Ectodermal cell (in vitro differentiated cells): ENCODE results near the gene RNF175.

Experiments used
- H3K27ac ChIP-seq: 2 replicates; pipeline ENCODE4 v1.7.0; 2013; ENCODE audit warnings: mild to moderate bottlenecking, low read depth, low read length; ENCODE audit not compliant: insufficient read depth, poor library complexity, severe bottlenecking
- H3K27me3 ChIP-seq: 2 replicates; pipeline ENCODE4 v1.7.0; 2013; ENCODE audit warnings: mild to moderate bottlenecking, low read length; ENCODE audit not compliant: insufficient read depth, control insufficient read depth, poor library complexity, severe bottlenecking
- H3K36me3 ChIP-seq: one replicate; pipeline ENCODE4 v1.7.0; 2013; ENCODE audit warnings: low read length; ENCODE audit not compliant: control insufficient read depth, insufficient read depth
- H3K4me1 ChIP-seq: one replicate; pipeline ENCODE4 v1.7.0; 2013; ENCODE audit warnings: low read length; ENCODE audit not compliant: control insufficient read depth, insufficient read depth
- H3K4me3 ChIP-seq: 2 replicates; pipeline ENCODE4 v1.7.0; 2013; ENCODE audit warnings: low read depth, low read length, control low read depth; ENCODE audit not compliant: insufficient read depth
- H3K9me3 ChIP-seq: 2 replicates; pipeline ENCODE4 v1.7.0; 2013; ENCODE audit warnings: mild to moderate bottlenecking, low read length, moderate library complexity; ENCODE audit not compliant: control insufficient read depth
- WGBS, 2 experiments: methylation state at CpG; one replicate each; pipeline ENCODE4 v1.1.7; 2013; ENCODE audit warnings: missing lambda C conversion rate in 2 of 2; 5-methylcytosine and 5-hydroxymethylcytosine counted together

RNF175 gene

GRCh38 chr4:153784166-153784699, 24.4 kb upstream of the RNF175 start:
- Histone ChIP-seq H3K4me3 (no peak overlapping the region), H3K9me3 (no peaks in the 10 kb centered on the region), H3K27ac (no peak overlapping the region), H3K27me3 (no peaks in the 10 kb centered on the region), H3K36me3 (peaks cover 20% of the 10 kb centered on the region), H3K4me1 (peaks cover 34% of the 10 kb centered on the region)
- 87 to 91% methylated on average over 3 of the region's 3 CpGs for WGBS, 2 experiments

DNA sequence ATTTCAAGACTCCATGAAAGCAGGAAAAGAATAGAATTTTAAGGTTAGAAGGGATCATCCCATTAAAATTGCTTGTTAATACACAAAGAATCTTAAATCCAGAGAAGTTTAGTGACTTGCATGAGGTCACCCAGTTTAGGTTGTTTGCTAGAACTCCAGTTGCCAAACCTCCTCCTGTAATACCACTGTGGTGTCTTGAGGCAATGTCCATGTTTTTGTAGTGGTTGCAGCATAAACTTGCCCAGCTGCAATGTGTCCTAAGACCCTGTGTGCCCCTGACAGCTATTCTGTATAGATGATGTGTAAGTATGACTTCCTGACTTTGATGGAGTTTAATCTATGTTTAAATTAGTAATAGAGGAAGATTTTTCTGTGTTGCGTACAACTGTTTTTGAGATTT, 22.8 kb upstream of the RNF175 start:
- Histone ChIP-seq H3K27me3 (no peaks in the 10 kb centered on the region), H3K4me3 (no peak overlapping the region), H3K27ac (peak overlapping the region; percentile 11), H3K36me3 (peaks cover 20% of the 10 kb centered on the region), H3K4me1 (peaks cover 34% of the 10 kb centered on the region), H3K9me3 (no peaks in the 10 kb centered on the region)
- 96 to 100% methylated on average over 1 of the region's 1 CpG for WGBS, 2 experiments

DNA sequence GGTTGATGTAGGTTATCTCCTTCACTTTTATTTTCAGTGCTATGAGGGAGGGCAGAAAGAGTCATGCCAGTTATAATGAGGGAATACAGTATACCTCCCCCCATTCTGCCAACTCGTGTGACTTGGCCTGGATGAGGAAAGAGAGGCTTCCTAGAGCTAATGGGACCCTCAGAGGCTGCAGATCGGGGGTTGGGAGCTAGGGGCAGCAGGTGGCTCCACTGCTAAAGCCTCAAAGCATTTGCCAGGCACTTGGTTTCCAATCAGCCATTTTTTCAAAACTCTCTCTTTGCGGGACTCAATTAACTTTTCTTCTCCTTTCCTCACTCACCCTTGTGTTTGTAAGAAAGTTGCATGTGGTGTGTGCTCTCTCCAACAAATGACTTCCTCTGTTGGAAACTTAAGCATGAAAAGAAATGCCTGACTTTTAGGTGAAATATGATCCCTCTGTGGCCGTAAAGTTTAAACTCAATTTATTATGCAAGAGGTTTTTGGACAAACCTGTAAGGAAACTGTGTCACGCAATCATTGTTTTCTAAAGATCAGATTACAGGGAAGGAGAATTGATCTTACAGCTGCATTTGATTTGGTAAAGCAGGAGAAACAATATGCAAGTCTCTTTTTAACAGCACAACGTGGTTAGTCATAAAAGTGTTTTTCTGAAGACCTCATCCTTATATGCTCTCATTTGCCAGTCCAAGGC, 22.0 kb upstream of the RNF175 start:
- H3K27ac ChIP-seq = peak overlapping the region; percentile 11
- no peaks in the 10 kb centered on the region for H3K27me3 ChIP-seq
- peaks cover 34% of the 10 kb centered on the region for H3K4me1 ChIP-seq
- H3K4me3 ChIP-seq = no peak overlapping the region
- 57% methylated on average over 6 of the region's 6 CpGs for WGBS, 2 experiments
- no peaks in the 10 kb centered on the region for H3K9me3 ChIP-seq
- peaks cover 20% of the 10 kb centered on the region for H3K36me3 ChIP-seq

DNA sequence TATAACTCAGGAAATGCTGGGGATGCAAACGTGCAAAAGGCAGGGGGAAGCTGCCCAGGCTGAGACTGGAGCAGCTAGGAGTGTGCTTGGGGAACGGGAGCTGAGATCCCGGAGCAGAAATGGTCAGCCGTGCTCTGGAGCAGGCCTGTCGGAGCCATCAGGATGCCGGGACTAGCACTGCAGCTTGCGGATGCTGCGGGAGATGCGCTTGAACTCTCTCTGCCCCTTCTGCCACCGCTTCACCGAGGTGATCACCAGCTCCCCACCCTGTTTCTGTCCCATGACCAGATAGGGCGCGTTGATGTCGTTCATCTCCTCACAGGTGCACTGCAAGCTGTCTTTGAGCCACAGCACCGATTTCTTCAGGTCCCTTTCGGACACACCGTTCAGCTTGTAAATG, 21.5 kb upstream of the RNF175 start:
- H3K4me1 ChIP-seq = peaks cover 34% of the 10 kb centered on the region
- no peak overlapping the region for H3K4me3 ChIP-seq
- no peaks in the 10 kb centered on the region for H3K9me3 ChIP-seq
- H3K27ac ChIP-seq = no peak overlapping the region
- no peaks in the 10 kb centered on the region for H3K27me3 ChIP-seq
- peaks cover 20% of the 10 kb centered on the region for H3K36me3 ChIP-seq
- WGBS, 2 experiments = 91 to 93% methylated on average over 17 of the region's 17 CpGs

DNA sequence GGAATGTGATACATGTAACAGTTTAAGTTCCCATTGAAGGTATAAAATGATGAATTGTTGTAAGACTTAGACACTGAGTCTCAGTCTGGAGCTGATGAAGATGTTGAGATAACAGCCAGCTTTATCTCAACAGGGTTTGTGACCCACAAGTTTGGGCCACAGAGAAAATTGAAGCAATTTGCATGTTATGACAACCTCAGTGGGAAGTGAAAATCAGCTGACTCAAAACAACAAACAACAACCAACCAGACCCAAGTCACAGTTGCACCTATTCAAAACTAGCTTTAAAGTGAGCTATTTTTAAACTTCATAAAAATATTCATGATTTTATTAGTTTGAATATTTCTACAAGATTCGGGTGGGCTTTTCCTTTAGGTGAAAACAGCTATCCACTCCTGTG, 21.1 kb upstream of the RNF175 start:
- WGBS, 2 experiments = 97 to 100% methylated on average over 1 of the region's 1 CpG

GRCh38 chr4:153780221-153780620, 20.4 kb upstream of the RNF175 start:
- H3K27ac ChIP-seq = no peak overlapping the region
- peaks cover 20% of the 10 kb centered on the region for H3K36me3 ChIP-seq
- H3K4me3 ChIP-seq = no peak overlapping the region
- H3K27me3 ChIP-seq = no peaks in the 10 kb centered on the region
- whole genome bisulfite sequencing, 2 experiments = 80 to 94% methylated on average over 2 of the region's 2 CpGs
- no peaks in the 10 kb centered on the region for H3K9me3 ChIP-seq
- H3K4me1 ChIP-seq = peaks cover 31% of the 10 kb centered on the region

More for the DNA sequence above, 21.1 kb upstream of the RNF175 start:
- Histone ChIP-seq H3K9me3 (no peaks in the 10 kb centered on the region), H3K27ac (no peak overlapping the region), H3K36me3 (peaks cover 20% of the 10 kb centered on the region), H3K4me1 (peaks cover 34% of the 10 kb centered on the region), H3K4me3 (no peak overlapping the region), H3K27me3 (no peaks in the 10 kb centered on the region)

- H3K4me3 ChIP-seq = no peak overlapping the region
- WGBS, 2 experiments = 90 to 93% methylated on average over 1 of the region's 1 CpG
- H3K27ac ChIP-seq = no peak overlapping the region
- H3K4me1 ChIP-seq = peaks cover 15% of the 10 kb centered on the region
- H3K36me3 ChIP-seq = peaks cover 11% of the 10 kb centered on the region
- no peaks in the 10 kb centered on the region for H3K9me3 ChIP-seq
- H3K27me3 ChIP-seq = no peaks in the 10 kb centered on the region
Measured at GRCh38 chr4:153778383-153778782, 18.6 kb upstream of the RNF175 start.

DNA sequence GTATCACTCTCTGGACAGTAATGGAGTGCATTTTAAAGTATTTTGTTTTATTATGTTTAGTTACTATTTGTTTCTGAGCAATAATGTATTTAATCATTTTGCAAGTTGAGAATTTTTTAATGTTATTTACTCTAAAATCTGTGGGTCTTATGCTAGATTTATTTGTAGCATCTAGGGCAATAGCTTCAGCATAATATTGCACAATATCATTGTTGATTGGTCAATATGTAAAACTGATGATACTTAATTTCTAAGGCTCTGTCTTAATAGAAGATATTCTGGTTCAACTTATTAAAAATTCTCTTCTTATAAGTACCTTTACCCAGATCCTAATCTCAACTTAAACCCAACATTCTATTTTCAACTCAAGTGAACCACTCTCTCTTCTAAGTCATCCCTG, 17.6 kb upstream of the RNF175 start:
- no peaks in the 10 kb centered on the region for H3K9me3 ChIP-seq
- no peak overlapping the region for H3K27ac ChIP-seq
- H3K27me3 ChIP-seq = no peaks in the 10 kb centered on the region
- peaks cover 6% of the 10 kb centered on the region for H3K4me1 ChIP-seq
- H3K4me3 ChIP-seq = no peak overlapping the region
- H3K36me3 ChIP-seq = peaks cover 8% of the 10 kb centered on the region

- no peaks in the 10 kb centered on the region for H3K4me1 ChIP-seq
- H3K36me3 ChIP-seq = peaks cover 7% of the 10 kb centered on the region
- no peak overlapping the region for H3K4me3 ChIP-seq
- H3K27me3 ChIP-seq = no peaks in the 10 kb centered on the region
- H3K9me3 ChIP-seq = no peaks in the 10 kb centered on the region
- no peak overlapping the region for H3K27ac ChIP-seq
- 83 to 92% methylated on average over 3 of the region's 3 CpGs for WGBS, 2 experiments
Measured at GRCh38 chr4:153776601-153777000, 16.8 kb upstream of the RNF175 start.

GRCh38 chr4:153773236-153773690, 13.4 kb upstream of the RNF175 start:
- Histone ChIP-seq H3K27me3 (no peaks in the 10 kb centered on the region), H3K4me3 (no peak overlapping the region), H3K27ac (no peak overlapping the region), H3K9me3 (no peaks in the 10 kb centered on the region), H3K36me3 (no peaks in the 10 kb centered on the region), H3K4me1 (no peaks in the 10 kb centered on the region)
- WGBS, 2 experiments = 44 to 45% methylated on average over 2 of the region's 2 CpGs
